Subcutaneous preadipocyte (primary cell): ENCODE data around the gene JAK3. TPM values are rescaled to one million over a fixed set of nuclear protein-coding genes. Genes with fewer than 3 reads are reported as not detected.

Experiments
- small RNA-seq: library from RNA; depleted of rRNA; stranded (forward); fragments of <200 nt; gene quantifications from one replicate; pipeline ENCODE3, GENCODE V24; 2012
- total RNA-seq: library from RNA; depleted of rRNA; stranded (reverse); fragments of >200 nt; gene quantifications from 2 replicates; pipeline ENCODE4 v1.2.3, GENCODE V29; 2012

The JAK3 gene
- 0.78 and 2.2 TPM in 2 replicates for total RNA-seq

GRCh38 chr19:17847538-17848366 lies at the start of gene JAK3:
TSS of gene JAK3 (minus strand) at chr19:17847982. CDS start at chr19:17844417, 3,565 bp downstream.

GRCh38 chr19:17871878-17872250 lies 24.1 kb upstream of the JAK3 start, which contains the start of gene SLC5A5:
TSS of gene SLC5A5 (plus strand) at chr19:17871945. CDS start at chr19:17872320, 375 bp downstream.

GRCh38 chr19:17859533-17860330 lies 11.9 kb upstream of the JAK3 start, which contains the start of gene RPL18A:
TSS of gene RPL18A (plus strand) at chr19:17859910. CDS start at chr19:17859957, 47 bp downstream.

GRCh38 chr19:17821190-17821589 lies 26.6 kb downstream of the JAK3 start, which contains the start of gene INSL3:
TSS of gene INSL3 (minus strand) at chr19:17821519. CDS start at chr19:17821506, 13 bp downstream.

GRCh38 chr19:17794731-17795494 lies 52.9 kb downstream of the JAK3 start, which contains the start of gene B3GNT3:
TSS of gene B3GNT3 (plus strand) at chr19:17795138. CDS start at chr19:17807808, 12,670 bp downstream.

Small RNA genes lying within 50 kb of the gene (small RNA-seq; reads per million reads assigned to genes)
- not detected for gene SNORA68

Other genes starting within 250 kb of the JAK3 start
- under 0.01 and 0.39 TPM in 2 replicates for gene UNC13A, start 159.6 kb downstream of the JAK3 start, total RNA-seq
- 25.4 and 29.7 TPM in 2 replicates for gene MAP1S, start 128.5 kb downstream of the JAK3 start, total RNA-seq
- gene FCHO1, start 96.5 kb downstream of the JAK3 start, total RNA-seq: 0.73 and 1.2 TPM in 2 replicates
- gene B3GNT3, start 52.8 kb downstream of the JAK3 start, total RNA-seq: not detected in 2 replicates
- gene INSL3, start 26.5 kb downstream of the JAK3 start, total RNA-seq: not detected in 2 replicates
- gene RPL18A, start 11.9 kb upstream of the JAK3 start, total RNA-seq: 931 and 1,160 TPM in 2 replicates
- gene SLC5A5, start 24.0 kb upstream of the JAK3 start, total RNA-seq: not detected in 2 replicates
- 28.7 and 30.5 TPM in 2 replicates for gene CCDC124, start 85.0 kb upstream of the JAK3 start, total RNA-seq
- not detected in 2 replicates for gene KCNN1, start 119.1 kb upstream of the JAK3 start, total RNA-seq
- gene ARRDC2, start 160.2 kb upstream of the JAK3 start, total RNA-seq: 7.3 and 13.1 TPM in 2 replicates
- gene IL12RB1, start 239.0 kb upstream of the JAK3 start, total RNA-seq: under 0.01 TPM in 1 of 2 replicates, not detected in the other
- gene MAST3, start 249.8 kb upstream of the JAK3 start, total RNA-seq: 1.8 and 2.5 TPM in 2 replicates